ENCODE data around the gene ATG5.
A peak's percentile ranks its signal among the peaks of the same experiment; 100 is the strongest.

Gene ATG5

DNA sequence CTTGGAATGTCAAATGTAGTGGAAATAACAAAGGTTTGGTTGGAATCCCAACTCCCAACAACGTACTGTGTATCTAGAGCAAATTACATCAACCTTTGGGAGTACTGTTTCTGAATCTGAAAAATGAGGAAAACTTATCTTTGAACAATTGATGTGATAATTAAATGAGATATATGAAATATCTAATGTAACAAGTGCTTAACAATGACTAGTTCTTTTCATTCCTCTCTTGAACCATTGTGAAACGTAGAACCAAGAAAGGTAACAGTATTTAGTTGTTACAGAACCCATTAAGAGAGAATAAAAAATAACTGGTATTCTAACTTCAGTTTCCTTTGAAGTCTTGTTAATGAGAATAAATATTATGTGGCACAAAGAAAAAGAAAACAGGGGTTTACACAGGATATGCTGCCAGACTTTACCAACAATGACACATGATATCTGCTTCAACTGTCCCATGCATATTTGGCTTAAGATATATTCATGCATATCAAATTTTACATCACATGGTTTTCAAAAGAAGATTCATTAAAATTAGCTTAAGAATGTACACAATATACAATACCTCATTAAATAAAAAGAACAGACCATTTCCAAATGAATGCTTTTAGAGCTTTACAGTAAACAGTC, 111.8 kb downstream of the ATG5 start:
- H3K27ac Mint-ChIP-seq: no peak overlapping the region
- H3K4me3 Mint-ChIP-seq: no peak overlapping the region
- no peak for DNase-seq (ENCODE audit: low spot score)
- peaks cover 19% of the 10 kb centered on the region for H3K4me1 Mint-ChIP-seq (ENCODE audit: low read depth)
- no peaks in the 10 kb centered on the region for H3K9me3 Mint-ChIP-seq
- peaks cover 25% of the 10 kb centered on the region for H3K36me3 Mint-ChIP-seq (ENCODE audit: low read depth)
- H3K27me3 Mint-ChIP-seq (ENCODE audit: low read depth): no peaks in the 10 kb centered on the region

DNA sequence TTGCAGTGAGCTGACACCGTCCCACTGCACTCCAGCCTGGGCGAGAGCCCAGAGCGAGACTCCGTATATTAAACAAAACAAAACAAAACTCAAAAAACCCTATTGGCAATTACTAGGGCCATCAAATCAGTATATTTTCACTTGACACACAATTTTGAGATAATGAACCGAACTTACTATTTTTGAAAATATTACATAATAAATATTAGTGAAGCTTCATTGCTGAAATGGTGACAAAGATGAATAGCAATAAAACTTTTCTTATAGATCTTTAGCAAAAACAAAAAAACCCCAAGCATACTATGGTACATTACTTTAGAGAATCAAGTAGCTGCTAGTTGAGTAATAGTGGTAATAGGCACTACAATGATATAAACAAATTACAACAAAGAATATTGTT, 113.0 kb downstream of the ATG5 start:
- H3K4me1 Mint-ChIP-seq (ENCODE audit: low read depth): peaks cover 24% of the 10 kb centered on the region
- H3K4me3 Mint-ChIP-seq: no peak overlapping the region
- no peaks in the 10 kb centered on the region for H3K27me3 Mint-ChIP-seq (ENCODE audit: low read depth)
- peaks cover 30% of the 10 kb centered on the region for H3K36me3 Mint-ChIP-seq (ENCODE audit: low read depth)
- no peak for DNase-seq (ENCODE audit: low spot score)
- peaks cover 5% of the 10 kb centered on the region for H3K9me3 Mint-ChIP-seq
- H3K27ac Mint-ChIP-seq: no peak overlapping the region

DNA sequence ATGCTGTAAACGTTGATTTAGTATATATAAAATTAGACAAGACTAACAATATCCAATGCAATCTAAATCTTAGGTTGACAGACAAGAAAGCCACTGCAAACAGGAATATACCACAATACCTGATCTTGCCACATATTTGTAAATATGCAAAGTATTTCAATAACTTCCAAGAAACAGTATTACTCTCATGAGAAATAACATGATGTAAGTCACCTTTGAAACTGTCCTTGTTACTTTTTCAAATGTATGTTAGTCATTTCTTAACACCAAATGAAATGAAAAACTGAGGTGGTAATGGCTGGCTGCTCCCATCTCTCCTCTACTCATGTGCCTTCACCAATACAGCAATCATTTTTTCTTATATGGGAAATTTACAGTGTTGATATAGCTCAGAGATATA, 118.7 kb downstream of the ATG5 start:
- Mint-ChIP-seq H3K4me1 (ENCODE audit: low read depth) (peaks cover 27% of the 10 kb centered on the region), H3K36me3 (ENCODE audit: low read depth) (peaks cover 56% of the 10 kb centered on the region), H3K4me3 (no peak overlapping the region), H3K9me3 (peaks cover 18% of the 10 kb centered on the region), H3K27me3 (ENCODE audit: low read depth) (no peaks in the 10 kb centered on the region), H3K27ac (no peak overlapping the region)
- DNase-seq (ENCODE audit: low spot score): no peak

DNA sequence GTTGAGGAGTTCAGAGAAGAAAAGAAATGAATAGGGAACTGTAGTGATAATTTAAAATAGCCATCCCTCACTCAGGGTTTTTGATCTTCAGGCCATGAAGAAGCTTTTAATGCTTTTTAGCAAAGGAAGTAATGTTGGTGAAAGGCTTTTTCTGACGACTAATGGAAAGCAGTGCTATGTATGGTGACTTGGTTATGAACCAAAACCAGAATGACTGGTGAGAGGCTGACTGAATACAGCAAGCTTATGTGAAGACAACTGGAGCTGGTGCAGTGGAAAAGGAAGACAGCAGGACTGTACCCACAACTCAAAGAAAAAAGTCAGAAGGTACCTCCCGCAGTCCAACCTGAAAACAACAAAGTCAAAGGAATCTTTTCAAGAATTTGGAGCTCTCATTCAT, 120.6 kb downstream of the ATG5 start:
- Mint-ChIP-seq H3K27ac (peak overlapping the region; percentile 19), H3K4me3 (no peak overlapping the region), H3K4me1 (ENCODE audit: low read depth) (peaks cover 28% of the 10 kb centered on the region), H3K9me3 (peaks cover 18% of the 10 kb centered on the region), H3K27me3 (ENCODE audit: low read depth) (no peaks in the 10 kb centered on the region), H3K36me3 (ENCODE audit: low read depth) (peaks cover 63% of the 10 kb centered on the region)
- no peak for DNase-seq (ENCODE audit: low spot score)

DNA sequence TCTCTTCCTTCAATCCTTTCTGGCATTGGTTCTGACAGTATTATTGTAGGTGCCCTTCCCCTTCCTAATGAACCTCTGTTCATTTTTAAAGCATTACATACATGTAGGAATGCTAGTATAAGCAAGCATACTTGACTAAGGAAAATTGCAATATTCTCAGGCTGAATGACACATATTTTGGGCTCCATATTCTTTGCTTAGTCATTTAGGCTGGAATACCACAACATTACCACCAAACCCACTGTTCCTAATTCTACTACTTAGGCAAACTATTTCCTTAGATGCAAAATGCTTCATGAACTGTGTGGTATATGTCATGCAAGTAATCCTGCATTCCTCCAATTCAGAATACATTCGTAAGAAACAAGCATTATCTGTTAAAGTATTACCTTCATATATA, 125.6 kb downstream of the ATG5 start:
- Mint-ChIP-seq H3K36me3 (ENCODE audit: low read depth) (peaks cover 61% of the 10 kb centered on the region), H3K4me1 (ENCODE audit: low read depth) (peaks cover 46% of the 10 kb centered on the region), H3K27me3 (ENCODE audit: low read depth) (no peaks in the 10 kb centered on the region), H3K4me3 (no peak overlapping the region), H3K9me3 (peaks cover 10% of the 10 kb centered on the region), H3K27ac (no peak overlapping the region)
- DNase-seq (ENCODE audit: low spot score): no peak

DNA sequence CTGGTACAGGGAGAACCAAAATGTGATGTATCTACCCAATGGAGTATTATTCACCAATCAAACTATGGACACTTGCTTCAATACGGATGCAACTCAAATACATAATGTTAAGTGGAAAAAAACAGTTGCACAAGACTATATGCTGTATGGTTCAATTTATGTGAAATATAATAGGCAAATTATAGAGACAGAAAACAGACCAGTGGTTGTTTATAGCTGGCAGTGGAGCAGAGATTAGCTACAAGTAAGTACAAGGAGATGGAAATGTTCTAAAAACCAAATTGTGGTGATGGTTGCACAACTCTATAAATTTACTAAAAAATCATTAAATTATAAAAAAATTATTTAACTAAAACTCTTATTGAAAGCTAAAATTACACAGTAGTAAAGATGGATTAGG, 126.2 kb downstream of the ATG5 start:
- no peak for DNase-seq (ENCODE audit: low spot score)
- H3K27me3 Mint-ChIP-seq (ENCODE audit: low read depth): no peaks in the 10 kb centered on the region
- H3K27ac Mint-ChIP-seq: no peak overlapping the region
- H3K4me3 Mint-ChIP-seq: no peak overlapping the region
- peaks cover 48% of the 10 kb centered on the region for H3K4me1 Mint-ChIP-seq (ENCODE audit: low read depth)
- peaks cover 60% of the 10 kb centered on the region for H3K36me3 Mint-ChIP-seq (ENCODE audit: low read depth)
- H3K9me3 Mint-ChIP-seq: peaks cover 4% of the 10 kb centered on the region

DNA sequence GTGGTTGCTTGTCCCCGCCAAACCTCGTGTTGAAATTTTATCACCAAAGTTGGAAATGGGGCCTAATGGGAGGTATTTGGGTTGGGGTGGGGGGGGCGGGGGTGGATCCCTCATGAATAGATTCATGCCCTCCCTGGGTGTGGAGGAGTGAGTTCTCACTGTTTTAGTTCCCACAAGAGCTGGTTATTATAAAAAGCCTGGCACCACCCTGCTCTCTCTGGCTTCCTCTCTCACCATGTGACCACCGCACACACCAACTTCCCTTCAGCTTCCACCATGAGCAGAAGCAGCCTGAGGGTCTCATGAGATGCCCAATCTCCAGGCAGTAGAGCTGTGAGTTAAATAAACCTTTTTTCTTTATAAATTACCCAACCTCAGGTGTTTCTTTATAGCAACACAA, 128.1 kb downstream of the ATG5 start:
- Mint-ChIP-seq H3K4me3 (peak overlapping the region; percentile 43), H3K9me3 (no peaks in the 10 kb centered on the region), H3K27me3 (ENCODE audit: low read depth) (no peaks in the 10 kb centered on the region), H3K36me3 (ENCODE audit: low read depth) (peaks cover 60% of the 10 kb centered on the region), H3K27ac (peak overlapping the region; percentile 57), H3K4me1 (ENCODE audit: low read depth) (peaks cover 57% of the 10 kb centered on the region)
- no peak for DNase-seq (ENCODE audit: low spot score)

DNA sequence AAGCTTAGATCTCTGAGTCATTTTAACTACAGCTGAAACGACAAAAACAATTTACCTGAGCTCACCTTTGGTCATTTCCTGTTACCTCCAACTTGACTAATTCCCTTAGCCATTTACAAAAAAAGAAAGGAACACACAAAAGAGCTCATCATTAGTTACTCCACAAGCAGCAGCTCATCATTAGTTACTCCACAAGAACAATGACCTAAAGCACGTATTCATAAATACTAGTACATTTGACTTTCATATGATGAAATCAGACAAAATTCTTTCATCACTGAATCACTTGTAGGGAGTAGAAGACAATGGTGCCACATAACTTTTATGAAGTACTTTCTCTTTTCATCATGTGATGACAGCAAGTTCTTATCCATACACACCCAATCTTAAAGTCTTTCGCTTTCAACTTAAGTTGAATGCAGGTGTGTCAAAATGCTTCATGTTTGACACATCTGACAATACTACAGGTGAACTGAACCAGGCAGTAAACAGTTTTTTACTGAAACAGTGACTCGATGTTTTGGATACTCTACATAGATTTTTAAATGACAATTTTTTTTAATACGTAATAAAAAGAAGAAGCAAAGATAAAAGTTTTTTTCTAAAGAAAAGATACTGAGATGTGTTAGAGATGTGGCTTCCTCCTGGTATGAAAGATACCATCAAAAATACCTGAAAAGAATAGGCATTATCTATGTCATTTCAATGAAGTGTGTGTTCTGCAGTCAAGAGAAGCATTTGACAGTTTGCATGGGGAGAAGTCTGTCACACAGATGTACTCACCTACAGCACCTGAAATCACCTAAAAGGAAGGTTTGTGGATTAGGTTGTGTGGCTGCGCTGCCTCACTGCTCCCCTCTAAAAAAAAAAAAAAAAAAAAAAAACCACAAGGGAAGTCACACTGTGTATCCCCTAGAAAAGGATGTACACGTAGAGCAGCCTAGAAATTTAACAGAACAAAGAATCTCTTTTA, 130.3 kb downstream of the ATG5 start:
- no peaks in the 10 kb centered on the region for H3K27me3 Mint-ChIP-seq (ENCODE audit: low read depth)
- H3K4me3 Mint-ChIP-seq: peak overlapping the region; percentile 71
- H3K27ac Mint-ChIP-seq: peak overlapping the region; percentile 83
- H3K4me1 Mint-ChIP-seq (ENCODE audit: low read depth): peaks cover 58% of the 10 kb centered on the region
- H3K36me3 Mint-ChIP-seq (ENCODE audit: low read depth): peaks cover 49% of the 10 kb centered on the region
- no peaks in the 10 kb centered on the region for H3K9me3 Mint-ChIP-seq
- DNase-seq (ENCODE audit: low spot score): no peak

DNA sequence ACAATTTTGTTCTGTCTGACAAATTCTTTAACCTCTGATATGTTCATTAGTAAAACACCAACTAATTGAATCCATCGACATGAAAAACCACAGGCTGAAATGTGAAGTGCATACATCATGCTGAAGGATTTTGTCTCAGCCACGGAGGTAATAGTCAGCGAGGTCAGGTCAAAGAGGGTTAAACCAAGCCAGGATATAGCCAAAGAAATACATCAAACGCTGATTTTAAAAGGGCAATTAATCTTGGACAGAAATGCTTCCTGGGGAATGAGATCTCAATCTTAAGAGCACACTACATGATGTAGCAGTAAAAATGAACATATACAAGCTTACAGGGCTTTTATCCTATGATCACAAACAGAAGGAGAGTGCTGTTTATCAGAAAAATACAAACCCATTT, 132.7 kb downstream of the ATG5 start:
- no peaks in the 10 kb centered on the region for H3K27me3 Mint-ChIP-seq (ENCODE audit: low read depth)
- no peak overlapping the region for H3K4me3 Mint-ChIP-seq
- no peak overlapping the region for H3K27ac Mint-ChIP-seq
- H3K4me1 Mint-ChIP-seq (ENCODE audit: low read depth): peaks cover 63% of the 10 kb centered on the region
- no peaks in the 10 kb centered on the region for H3K9me3 Mint-ChIP-seq
- DNase-seq (ENCODE audit: low spot score): no peak
- H3K36me3 Mint-ChIP-seq (ENCODE audit: low read depth): peaks cover 41% of the 10 kb centered on the region

DNA sequence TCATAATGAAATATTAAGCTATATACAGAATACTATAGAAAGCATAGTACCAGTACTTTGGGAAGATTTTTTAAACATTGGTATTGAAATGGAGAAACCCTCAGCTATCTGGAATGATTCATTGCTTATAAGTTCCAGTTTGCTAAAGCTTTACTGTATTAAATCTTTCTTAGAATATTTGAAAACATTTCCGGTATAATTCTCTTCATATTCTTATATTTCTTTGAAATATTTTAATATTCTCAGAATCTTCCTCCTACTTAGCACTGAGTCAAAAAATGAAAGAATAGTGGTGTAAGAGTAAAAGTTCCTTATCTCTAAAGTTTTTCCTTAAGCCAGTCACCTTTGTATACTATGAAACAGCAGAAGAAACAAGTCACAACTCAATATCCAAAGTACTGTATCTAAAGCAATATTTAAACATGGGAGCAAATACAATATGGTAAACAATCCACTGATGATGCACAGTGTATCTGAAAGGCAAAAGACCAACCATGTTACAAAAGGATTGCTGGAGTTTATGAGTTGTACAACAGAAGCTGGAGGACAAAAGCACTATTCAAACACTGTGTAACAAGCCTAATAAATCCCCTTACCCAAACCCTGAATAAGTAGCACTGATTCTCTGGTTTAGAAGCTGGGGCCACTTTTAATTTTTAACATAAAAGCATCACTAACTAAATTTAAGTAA, 137.3 kb downstream of the ATG5 start:
- Mint-ChIP-seq H3K27me3 (ENCODE audit: low read depth) (no peaks in the 10 kb centered on the region), H3K9me3 (no peaks in the 10 kb centered on the region), H3K36me3 (ENCODE audit: low read depth) (peaks cover 36% of the 10 kb centered on the region), H3K4me3 (peak overlapping the region; percentile 58), H3K4me1 (ENCODE audit: low read depth) (peaks cover 63% of the 10 kb centered on the region), H3K27ac (peak overlapping the region; percentile 85)
- DNase-seq (ENCODE audit: low spot score): no peak

DNA sequence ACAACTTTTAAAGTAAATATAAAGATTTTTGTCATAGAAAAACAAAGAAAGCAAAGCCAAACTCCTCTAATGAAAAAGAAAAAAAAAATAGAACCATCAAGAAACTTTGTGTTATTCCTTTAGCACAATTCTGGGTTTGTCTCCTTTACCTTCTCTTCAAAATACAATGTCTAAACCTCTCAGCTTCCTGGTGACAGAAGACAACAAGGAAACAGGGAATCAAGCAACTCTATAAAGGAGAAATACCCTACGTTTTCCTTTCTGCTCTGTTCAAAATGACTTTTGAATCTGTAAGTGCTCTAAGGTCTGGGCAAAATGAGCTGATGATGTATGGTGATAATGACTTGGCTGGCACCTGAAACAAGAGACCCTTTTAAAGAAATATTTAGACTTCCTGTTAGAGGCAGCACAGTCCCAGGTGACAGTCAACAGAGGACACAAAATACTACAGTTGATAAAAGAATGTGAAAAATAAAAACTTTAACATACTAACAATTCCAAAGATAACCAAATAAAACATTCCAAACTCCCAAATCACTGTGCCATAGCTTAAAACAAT, 138.1 kb downstream of the ATG5 start:
- Mint-ChIP-seq H3K27ac (peak overlapping the region; percentile 91), H3K4me1 (ENCODE audit: low read depth) (peaks cover 59% of the 10 kb centered on the region), H3K9me3 (no peaks in the 10 kb centered on the region), H3K27me3 (ENCODE audit: low read depth) (no peaks in the 10 kb centered on the region), H3K36me3 (ENCODE audit: low read depth) (peaks cover 31% of the 10 kb centered on the region), H3K4me3 (peak overlapping the region; percentile 70)
- DNase-seq (ENCODE audit: low spot score): no peak

DNA sequence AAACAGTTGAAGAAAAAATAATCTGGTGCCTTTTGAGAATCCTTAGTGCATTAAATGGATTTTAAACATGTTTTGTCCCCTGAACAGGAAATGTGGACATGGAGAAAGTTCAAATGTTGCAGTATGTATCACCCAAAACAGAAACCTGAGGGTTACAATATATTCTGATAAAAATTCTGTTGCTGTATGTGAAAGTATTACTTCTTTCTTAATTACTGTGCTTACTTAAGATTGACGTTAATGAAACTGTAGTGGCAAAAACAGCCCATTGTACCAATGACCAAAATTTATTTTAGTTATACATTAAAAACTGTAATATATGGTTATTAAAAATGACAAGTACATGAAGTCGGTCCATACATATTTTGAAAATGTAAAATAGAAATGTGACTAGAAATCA, 138.8 kb downstream of the ATG5 start:
- DNase-seq (ENCODE audit: low spot score): no peak
- peaks cover 65% of the 10 kb centered on the region for H3K4me1 Mint-ChIP-seq (ENCODE audit: low read depth)
- no peaks in the 10 kb centered on the region for H3K27me3 Mint-ChIP-seq (ENCODE audit: low read depth)
- peak overlapping the region; percentile 54 for H3K4me3 Mint-ChIP-seq
- peaks cover 39% of the 10 kb centered on the region for H3K36me3 Mint-ChIP-seq (ENCODE audit: low read depth)
- H3K27ac Mint-ChIP-seq: peak overlapping the region; percentile 91
- no peaks in the 10 kb centered on the region for H3K9me3 Mint-ChIP-seq

DNA sequence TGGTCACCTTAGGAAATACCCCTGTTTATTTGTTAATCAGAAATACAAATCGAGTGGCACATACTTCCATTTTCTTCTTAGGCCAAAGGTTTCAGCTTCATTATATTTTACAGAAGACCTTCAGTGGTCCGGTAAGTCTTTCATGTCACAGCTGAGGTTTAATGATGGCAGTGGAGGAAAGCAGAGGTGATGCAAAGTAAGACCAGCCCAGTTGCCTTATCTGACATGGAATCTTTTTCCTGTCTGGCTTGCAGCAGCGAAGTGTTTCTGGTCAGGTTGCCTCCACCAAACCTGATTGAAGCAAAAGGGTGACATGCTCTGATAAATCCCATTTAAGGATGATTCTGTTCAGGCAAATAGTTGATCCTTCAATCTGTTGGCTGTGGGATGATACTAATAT, 139.4 kb downstream of the ATG5 start:
- DNase-seq (ENCODE audit: low spot score): peak; percentile 49
- Mint-ChIP-seq H3K4me1 (ENCODE audit: low read depth) (peaks cover 66% of the 10 kb centered on the region), H3K27ac (peak overlapping the region; percentile 91), H3K4me3 (peak overlapping the region; percentile 54), H3K36me3 (ENCODE audit: low read depth) (peaks cover 39% of the 10 kb centered on the region), H3K9me3 (no peaks in the 10 kb centered on the region), H3K27me3 (ENCODE audit: low read depth) (no peaks in the 10 kb centered on the region)

DNA sequence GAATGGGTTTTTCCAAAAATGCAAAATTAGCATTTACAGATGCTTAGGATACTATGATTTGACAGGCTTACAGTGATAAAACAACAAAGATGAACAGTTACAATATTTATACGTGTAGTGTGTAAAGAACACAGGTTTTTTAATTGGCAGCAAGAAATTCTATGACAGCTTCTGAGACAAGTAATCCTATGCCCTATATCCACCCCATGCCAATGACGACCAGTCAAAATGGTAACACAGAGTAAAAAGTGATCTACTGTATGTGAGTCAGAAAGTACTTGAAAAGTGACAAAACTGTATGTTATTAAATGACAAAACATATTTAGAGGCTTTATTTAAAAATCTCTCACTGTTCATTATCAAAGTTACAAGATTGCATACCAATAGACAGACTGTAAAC, 139.9 kb downstream of the ATG5 start:
- DNase-seq (ENCODE audit: low spot score): peak; percentile 36
- peak overlapping the region; percentile 91 for H3K27ac Mint-ChIP-seq
- peaks cover 67% of the 10 kb centered on the region for H3K4me1 Mint-ChIP-seq (ENCODE audit: low read depth)
- H3K36me3 Mint-ChIP-seq (ENCODE audit: low read depth): peaks cover 41% of the 10 kb centered on the region
- H3K27me3 Mint-ChIP-seq (ENCODE audit: low read depth): no peaks in the 10 kb centered on the region
- peak overlapping the region; percentile 54 for H3K4me3 Mint-ChIP-seq
- H3K9me3 Mint-ChIP-seq: no peaks in the 10 kb centered on the region

All from T-helper 2 cell treated with Interferon-gamma antibody and Interleukin-4, amounts not matched to agents 5 μg/mL and 100 μg/mL, for 36 hours (primary cell).